Kasumi-1 (cell line): ENCODE data around the gene SNAP47.

ENCODE experiments used
- DNase-seq, 2 experiments: peaks; one replicate each; lab custom pipeline; 2025; lab: John Stamatoyannopoulos, UW

The SNAP47 gene

DNA sequence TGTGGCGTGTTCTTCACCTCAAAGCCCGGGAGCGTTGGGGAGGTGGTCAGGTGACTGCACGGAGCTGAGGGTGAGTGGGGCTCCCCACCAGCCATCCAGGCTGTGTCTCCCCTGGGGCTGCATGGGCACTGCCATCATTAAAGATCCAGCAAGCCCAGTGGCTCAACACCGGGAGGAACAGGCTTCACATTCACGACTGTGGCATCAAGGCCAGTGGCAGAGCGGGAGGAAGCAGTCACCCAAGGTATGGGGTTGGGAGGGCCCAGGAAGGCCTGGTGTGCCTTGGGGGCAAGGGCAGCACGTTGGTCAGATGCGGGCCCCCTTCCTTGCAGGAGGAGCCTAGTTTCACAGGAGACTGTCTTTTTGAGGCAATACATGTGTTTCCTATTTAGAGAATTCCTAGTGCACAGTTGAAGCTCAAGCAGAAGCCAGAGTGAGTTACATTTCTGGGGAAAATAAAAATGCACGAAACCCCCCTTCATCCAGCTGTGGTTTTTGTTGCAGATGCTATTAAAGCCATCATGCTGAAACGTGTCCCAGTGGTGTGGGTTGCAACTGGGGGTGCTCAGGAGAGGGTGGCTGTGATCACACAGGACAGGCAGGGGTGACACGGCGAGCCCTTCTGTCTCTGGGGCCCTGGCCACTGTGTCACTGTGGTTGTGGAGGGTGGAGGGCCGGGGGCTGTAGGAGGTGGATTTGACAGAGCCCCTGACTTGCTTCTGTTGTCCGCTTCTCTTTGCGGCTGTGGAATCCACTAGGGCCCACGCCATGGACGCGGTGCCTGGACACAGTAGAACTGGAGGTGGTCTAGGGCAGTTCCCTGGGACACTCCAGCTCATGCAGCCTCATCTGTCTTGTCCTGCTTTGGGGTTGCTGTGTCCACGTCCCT, 34.1 kb downstream of the SNAP47 start:
- DNase-seq = no peak

DNA sequence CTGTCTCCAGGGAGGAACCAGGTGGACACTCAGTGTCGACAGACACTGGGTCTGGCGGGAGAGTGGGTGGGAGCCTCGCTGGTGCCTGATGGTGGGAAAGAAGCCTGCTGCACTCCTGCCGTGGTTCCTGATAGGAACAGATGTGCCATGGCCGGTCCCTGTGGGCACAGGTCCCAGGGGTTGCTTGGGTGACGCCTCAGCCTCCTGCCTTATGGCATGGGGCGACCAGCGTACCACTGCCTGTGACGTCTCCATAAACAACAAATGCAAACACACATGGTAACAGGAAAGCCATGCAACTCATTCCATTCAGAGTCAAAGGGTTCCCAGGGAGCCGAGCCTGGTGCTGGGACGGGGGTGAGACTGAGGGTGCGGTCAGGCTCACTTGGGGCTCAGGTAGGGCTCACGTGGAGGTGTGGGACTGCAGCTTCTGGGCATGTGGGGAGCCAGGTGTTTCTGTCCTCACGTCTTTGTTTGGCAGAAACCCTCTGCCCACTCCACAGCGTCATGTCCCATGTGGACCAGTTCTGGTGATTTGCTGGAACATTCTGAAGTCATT, 34.8 kb downstream of the SNAP47 start:
- no peak for DNase-seq

GRCh38 chr1:227770812-227771211, 35.6 kb downstream of the SNAP47 start:
- DNase-seq = no peak

GRCh38 chr1:227771326-227771725, 36.1 kb downstream of the SNAP47 start:
- no peak for DNase-seq

GRCh38 chr1:227771771-227772170, 36.5 kb downstream of the SNAP47 start:
- DNase-seq = no peak

DNA sequence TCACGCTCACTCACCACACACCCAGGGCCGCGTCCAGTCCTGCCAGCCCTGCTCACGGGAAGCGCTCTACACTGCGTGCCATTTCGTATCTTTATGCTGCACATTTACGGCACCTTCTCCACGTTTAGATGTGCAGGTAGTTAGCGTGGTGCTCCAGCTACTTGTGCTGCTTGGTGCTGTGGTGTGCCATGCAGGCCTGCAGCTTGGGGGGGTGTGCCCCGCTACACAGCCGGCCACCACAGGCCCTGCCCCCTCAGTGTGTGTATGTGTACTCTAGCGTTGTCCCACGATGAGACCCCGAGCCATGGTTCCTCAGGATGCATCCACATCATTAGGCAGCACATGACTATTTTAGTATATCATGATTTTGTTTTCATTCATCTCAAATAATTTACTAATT, 38.3 kb downstream of the SNAP47 start:
- DNase-seq = no peak

DNA sequence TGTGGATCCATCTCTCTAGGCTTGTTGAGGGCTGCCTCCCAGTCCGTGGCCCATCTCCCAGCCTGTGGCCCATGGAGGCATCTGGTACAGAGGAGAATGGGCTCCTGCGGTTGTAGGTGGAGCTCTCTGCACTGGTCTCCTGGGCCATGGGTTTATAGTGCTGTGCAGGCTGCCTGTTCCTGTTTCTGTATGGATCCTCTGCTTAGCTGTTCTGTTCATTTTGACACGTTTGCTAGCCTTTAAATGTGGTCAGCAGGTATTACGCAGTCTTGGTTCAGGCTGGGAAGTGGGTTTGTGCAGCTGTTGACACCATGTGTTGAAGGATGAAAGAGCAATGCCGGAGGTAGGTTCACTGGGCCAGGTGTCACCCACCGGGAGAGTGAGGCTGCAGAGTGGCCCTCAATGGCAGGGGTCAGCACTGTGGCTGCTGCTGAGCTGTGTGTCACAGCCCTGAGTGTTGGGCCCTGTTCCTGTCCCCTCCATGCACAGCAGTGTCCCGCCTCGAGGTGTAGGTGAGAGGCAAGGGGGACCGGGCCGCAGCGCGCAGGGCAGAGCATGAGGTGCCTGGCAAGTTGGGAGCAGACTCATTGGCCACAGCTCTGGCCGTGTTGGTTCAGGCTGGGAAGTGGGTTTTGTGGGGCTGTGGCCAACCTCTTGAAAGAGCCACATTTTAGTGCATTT, 39.0 kb downstream of the SNAP47 start:
- DNase-seq = no peak

DNA sequence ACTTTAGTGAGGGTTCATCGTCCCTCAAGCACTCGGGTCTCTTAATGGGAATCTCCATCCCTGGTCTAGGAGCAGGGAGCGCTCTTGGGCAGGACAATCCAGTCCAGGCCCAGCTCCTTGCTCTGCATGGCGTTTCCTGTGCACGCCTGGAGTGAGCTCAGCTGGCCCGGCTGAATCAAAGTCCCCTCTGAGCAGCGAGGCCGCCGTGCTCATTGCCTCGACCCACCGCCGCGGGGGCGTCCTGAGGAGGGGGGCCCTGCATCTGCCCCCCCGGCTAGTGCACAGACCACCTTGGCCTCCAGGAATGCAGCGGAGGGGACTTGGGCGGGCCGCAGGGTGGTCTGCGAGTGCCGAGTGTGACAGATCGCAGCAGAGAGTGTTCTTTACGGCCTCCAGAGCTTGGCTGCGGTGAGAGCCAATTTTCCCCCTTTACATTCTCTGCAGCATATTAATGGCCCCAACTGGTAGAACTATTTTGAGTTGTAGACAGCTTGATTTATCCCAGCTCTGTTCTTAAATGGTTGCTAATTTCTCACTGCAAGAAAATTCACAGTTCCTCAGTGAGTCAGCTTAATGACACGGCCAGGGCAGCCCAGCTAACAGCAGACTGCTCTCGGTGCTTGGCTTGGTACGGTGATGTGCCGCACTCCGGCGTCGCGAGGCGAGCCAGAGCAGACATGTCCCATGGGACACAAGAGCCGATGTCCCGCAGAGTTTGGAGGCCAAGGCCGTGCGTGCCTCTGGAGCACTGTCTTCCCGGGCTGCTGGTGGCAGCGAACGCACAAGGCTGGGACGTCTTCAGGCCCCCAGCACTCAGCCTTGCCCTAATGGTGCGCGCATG, 39.8 kb downstream of the SNAP47 start:
- DNase-seq = no peak

- DNase-seq = no peak
These were observed 40.6 kb downstream of the SNAP47 start for GRCh38 chr1:227775841-227776240.

GRCh38 chr1:227776331-227776771, 41.1 kb downstream of the SNAP47 start:
- DNase-seq = no peak

- no peak for DNase-seq
These were observed 41.9 kb downstream of the SNAP47 start for GRCh38 chr1:227777156-227777555.

DNA sequence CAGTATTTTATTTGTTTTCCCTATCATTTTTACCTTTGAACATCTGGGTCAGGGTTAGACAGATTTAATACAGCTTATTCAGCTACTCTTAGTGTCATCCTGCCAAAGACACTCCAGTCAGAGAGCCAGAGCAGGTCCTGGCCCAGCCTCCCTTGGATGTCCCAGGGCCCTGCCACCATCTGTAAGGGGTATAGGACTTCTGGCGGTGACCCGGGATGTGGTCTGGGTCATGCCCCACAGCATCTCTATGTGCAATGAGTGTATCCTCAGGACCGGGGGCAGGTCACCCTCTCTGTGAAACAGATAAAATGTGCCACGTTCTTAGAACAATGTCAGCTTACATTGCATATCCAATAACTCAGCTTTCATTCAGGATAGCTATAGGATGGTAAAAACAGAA, 42.4 kb downstream of the SNAP47 start:
- DNase-seq = no peak

- no peak for DNase-seq
These were observed 43.2 kb downstream of the SNAP47 start for GRCh38 chr1:227778401-227778947.

DNA sequence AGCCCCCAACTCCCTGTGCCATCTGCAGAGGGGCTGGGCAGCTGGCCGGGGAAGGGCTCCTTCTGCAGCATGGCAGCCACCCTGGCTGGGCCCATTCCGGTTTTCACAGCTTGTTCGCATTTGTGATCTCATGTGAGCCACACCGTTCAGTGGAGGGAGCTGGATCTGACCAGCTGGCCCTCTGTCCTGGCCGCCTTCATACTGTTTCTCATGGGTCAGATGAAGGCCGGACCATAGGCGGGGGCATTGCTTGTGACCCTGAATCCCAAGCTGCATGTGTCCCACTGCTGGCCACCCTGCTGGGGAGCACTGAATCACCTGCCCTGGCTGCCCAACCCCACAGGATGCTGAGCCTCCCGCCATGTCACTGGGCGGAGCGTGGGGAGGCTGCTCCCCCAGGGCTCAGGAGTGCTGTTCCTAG, 43.8 kb downstream of the SNAP47 start:
- no peak for DNase-seq

- DNase-seq = no peak
These were observed 44.5 kb downstream of the SNAP47 start for GRCh38 chr1:227779685-227780084.

DNA sequence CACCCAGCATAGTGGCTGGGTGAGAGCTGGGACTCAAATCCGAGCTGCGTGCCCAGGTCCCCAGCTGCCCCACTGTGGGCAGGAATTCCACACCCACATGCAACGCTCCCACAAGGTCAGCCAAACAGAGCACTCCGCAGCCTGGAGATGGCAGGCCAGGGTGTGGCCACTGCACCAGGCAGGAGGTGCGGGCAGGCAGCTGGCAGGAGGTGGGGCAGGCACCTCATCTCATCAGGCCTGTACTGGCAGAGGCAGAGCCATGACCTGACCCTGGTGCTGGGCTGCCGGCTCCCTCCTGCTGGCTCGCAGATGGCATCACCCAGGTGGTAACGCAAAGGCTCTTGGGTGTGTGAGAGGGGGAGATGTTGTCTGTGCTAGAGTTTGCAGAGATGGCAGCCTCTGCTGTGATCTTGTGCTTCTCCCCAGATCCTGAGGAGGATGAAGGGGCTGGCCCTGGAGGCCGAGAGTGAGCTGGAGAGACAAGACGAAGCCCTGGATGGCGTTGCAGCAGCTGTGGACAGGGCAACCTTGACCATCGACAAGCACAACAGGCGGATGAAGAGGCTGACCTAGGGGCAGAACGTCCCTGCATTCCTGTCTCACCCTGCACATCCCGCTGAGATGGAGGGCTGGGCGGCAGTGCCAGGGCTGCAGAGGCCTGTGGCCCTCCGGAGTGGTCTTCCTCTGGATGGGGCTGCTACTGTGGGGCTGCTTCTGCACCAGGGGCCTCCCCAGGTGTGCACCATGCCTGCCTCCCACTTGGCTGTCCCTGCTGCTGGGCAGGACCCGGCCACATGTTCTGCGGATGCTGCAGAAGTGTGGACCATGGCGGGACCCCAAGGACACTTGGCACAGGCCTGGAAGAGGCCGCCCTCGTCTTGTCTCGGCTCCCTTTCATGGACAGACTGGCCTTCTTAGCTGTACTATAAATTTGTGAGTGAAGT, 45.1 kb downstream of the SNAP47 start:
- no peak for DNase-seq

DNA sequence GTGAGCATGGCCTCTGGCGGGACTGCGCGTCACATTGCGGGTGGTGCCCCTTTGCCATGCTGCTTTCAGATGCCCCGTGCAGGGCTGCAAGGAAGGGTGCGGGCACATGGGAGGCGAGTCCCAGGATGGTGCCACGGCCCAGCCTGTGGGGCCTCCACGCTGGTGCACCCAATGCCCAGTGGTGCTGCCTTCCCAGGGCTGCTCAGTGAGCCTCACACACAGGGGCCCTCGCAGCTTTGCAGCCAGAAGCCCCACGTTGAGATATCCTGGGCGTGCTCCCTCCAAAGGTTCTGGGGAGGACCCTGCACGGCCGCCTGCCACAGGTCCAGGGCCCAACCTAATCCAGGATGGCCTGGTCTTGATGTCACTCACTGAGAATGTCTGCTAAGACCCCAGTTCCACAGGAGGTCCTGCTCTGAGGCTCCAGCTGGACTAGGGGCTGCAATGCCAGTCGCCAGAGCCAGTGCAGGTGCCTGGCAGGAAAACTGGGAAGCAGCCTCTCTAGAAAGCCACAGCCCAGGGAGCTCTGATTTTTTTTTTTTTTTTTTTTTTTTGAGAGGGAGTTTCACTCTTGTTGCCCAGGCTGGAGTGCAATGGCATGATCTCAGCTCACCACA, 46.2 kb downstream of the SNAP47 start:
- no peak for DNase-seq

- DNase-seq = no peak
These were observed 47.0 kb downstream of the SNAP47 start for GRCh38 chr1:227782226-227782625.

GRCh38 chr1:227785094-227785804, 50.0 kb downstream of the SNAP47 start:
- DNase-seq = no peak
